ENCODE results near the gene DYRK4. TPM values are rescaled to one million over a fixed set of nuclear protein-coding genes. Genes with fewer than 3 reads are reported as not detected.

DYRK4 gene
- total and polyA plus RNA-seq, 2 of the 8 experiments (the other 6 are each of a cell fraction or from before 2014, with no cell fraction given) = 10.5 to 11.4 TPM

DNA sequence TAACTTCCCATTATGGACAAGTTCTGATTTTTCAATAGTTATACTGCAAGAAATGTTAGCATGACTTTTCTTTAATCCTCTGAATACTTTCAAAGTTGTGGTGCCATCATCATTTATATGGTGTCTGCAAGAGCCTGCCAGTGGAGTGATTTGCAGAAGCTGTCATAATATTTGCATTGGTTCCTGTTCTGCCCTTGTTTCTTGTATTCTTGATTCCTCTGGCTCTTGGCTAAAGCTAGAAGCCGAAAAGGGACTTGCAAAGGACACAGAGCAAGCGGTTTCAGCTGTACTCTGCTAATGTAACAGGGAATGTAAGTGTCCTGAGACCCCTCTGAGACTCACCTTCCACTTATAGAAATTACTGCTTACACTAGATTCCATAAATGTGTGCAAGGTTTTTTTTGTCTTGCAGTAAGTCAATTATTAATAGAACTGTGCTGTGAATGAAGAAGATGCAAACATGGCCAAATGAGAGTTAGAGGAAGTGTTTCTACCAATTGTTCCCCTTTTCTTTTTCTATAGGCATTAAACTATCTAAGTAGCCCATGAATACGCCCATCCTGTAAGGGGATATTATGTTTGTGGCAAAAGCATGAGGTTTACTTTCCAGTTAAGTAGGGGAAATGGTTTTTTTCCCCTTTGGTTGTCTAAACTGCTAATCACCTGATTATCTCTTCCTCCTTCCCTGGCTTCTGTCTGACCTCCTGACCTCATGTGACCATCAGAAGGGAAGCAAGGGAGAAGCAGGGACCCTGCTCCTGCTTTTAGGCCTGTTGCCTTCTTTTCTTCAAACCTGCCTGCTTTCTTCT is 5.3 kb downstream of the DYRK4 start:
- Histone ChIP-seq H2BK12ac (ENCODE audit: low read depth, low read length) (no peak overlapping the region), H4K8ac (ENCODE audit: extremely low read depth, insufficient read depth, low read length) (no peak overlapping the region), H4K20me1 (replicated peaks in 1 of 2; ENCODE audit: control insufficient read depth in 1 of 2, insufficient read depth in 2 of 2, low read length in 2 of 2) (no peaks in the 10 kb centered on the region), H3K9me3 (ENCODE audit: insufficient read depth in 2 of 2, low read depth in 1 of 2, low read length in 1 of 2) (no peaks in the 10 kb centered on the region), H3K36me3 (ENCODE audit: control insufficient read depth in 2 of 4, insufficient read depth in 4 of 4, low read length in 3 of 4) (no peaks in the 10 kb centered on the region), H3K79me1 (ENCODE audit: low read depth, low read length) (no peaks in the 10 kb centered on the region), H2AK5ac (ENCODE audit: low read depth, low read length) (no peak overlapping the region), H3K18ac (ENCODE audit: extremely low read depth, low read length) (no peak overlapping the region), H3K4ac (replicated peaks; ENCODE audit: insufficient read length, low read depth, low read length) (no peak overlapping the region), H2AFZ (ENCODE audit: low read length) (no peak overlapping the region), H4K91ac (replicated peaks; ENCODE audit: insufficient read length, low read length) (no peak overlapping the region), H3K14ac (ENCODE audit: insufficient read length) (no peak overlapping the region), H2BK120ac (replicated peaks; ENCODE audit: low read depth, low read length) (no peak overlapping the region), H2BK5ac (ENCODE audit: low read depth, low read length) (no peak overlapping the region), H3K4me2 (ENCODE audit: insufficient read depth in 1 of 2, low read depth in 2 of 2, low read length in 2 of 2) (no peak overlapping the region), H3K27ac (ENCODE audit: low read depth, low read length) (no peak overlapping the region), H4K5ac (ENCODE audit: insufficient read length, low read depth, low read length) (no peak overlapping the region), H2BK20ac (ENCODE audit: low read length) (no peak overlapping the region), H3K23me2 (ENCODE audit: low read depth, low read length) (peaks cover 2% of the 10 kb centered on the region; the same call in 1 of the 2 replicates), H3K4me1 (replicated peaks in 1 of 4; ENCODE audit: control insufficient read depth in 3 of 4, insufficient read depth in 4 of 4, low read length in 3 of 4) (peaks cover 0 to 4% (median 2%) of the 10 kb centered on the region in 4 experiments; a peak in 6 of 7 replicates), H3K23ac (ENCODE audit: insufficient read length) (no peak overlapping the region), H3K4me3 (ENCODE audit: extremely low read depth in 1 of 4, insufficient read depth in 2 of 4, low read depth in 3 of 4, low read length in 4 of 4) (no peak overlapping the region), H3K79me2 (ENCODE audit: control insufficient read depth in 1 of 2, insufficient read depth in 2 of 2, low read length in 2 of 2) (no peaks in the 10 kb centered on the region), H2BK15ac (ENCODE audit: low read length) (no peak overlapping the region), H3K27me3 (replicated peaks in 1 of 4; ENCODE audit: control insufficient read depth in 3 of 4, extremely low read depth in 1 of 4, insufficient read depth in 3 of 4, low read length in 3 of 4) (peaks cover 0 to 14% (median 13%) of the 10 kb centered on the region in 4 experiments; a peak in 6 of 7 replicates), H3K56ac (replicated peaks; ENCODE audit: insufficient read length, low read depth, low read length) (no peak overlapping the region), H3K9ac (replicated peaks in 1 of 4; ENCODE audit: extremely low read depth in 1 of 4, low read depth in 3 of 4, low read length in 3 of 4) (no peak overlapping the region)
- CTCF ChIA-PET (ENCODE audit: partially characterized antibody) = no interaction called here
- TF ChIP-seq POLR2AphosphoS5 (IDR thresholded peaks at IDR 0.05; ENCODE audit: low read depth, low read length) = no peak
- TF ChIP-seq SP2 (IDR thresholded peaks at IDR 0.05; ENCODE audit: low read length) = no peak
- no peak for TF ChIP-seq GTF2F1 (IDR thresholded peaks at IDR 0.05; ENCODE audit: borderline replicate concordance, low read depth, low read length)
- no peak for TF ChIP-seq GABPA (IDR thresholded peaks at IDR 0.05; ENCODE audit: borderline replicate concordance, insufficient read depth, low read length)
- no peak for TF ChIP-seq MAFK (IDR thresholded peaks at IDR 0.05; ENCODE audit: low read depth, low read length)
- no peak for TF ChIP-seq HDAC2 (IDR thresholded peaks at IDR 0.05; ENCODE audit: borderline replicate concordance in 1 of 2, low read depth in 2 of 2, low read length in 2 of 2)
- TF ChIP-seq SIRT6 (IDR thresholded peaks at IDR 0.05; ENCODE audit: low read length) = no peak
- no peak for TF ChIP-seq ASH2L (IDR thresholded peaks at IDR 0.05; ENCODE audit: low read length)
- no peak for TF ChIP-seq FOSL1 (IDR thresholded peaks at IDR 0.05; ENCODE audit: insufficient read depth, low read depth, low read length)
- TF ChIP-seq CHD2 (IDR thresholded peaks at IDR 0.05; ENCODE audit: low read length) = no peak
- TF ChIP-seq RNF2 (IDR thresholded peaks at IDR 0.05; ENCODE audit: borderline replicate concordance, low read depth, low read length, missing control alignments, poor library complexity, severe bottlenecking) = no peak
- TF ChIP-seq MAX (IDR thresholded peaks at IDR 0.05) = no peak
- no peak for FAIRE-seq
- WGBS, 2 experiments (ENCODE audit: extremely low coverage in 1 of 2, insufficient coverage in 1 of 2, insufficient read length in 1 of 2, insufficient replicate concordance in 2 of 2, low coverage in 1 of 2, low lambda C conversion rate in 2 of 2, missing lambda C conversion rate in 1 of 2) = 91% methylated on average over 3 of the region's 3 CpGs; no CpG with 5 or more reads in 1 of the 2 experiments
- DNase-seq (ENCODE audit: low read depth in 1 of 2, low spot score in 2 of 2) = no peak
- POLR2A ChIA-PET (ENCODE audit: partially characterized antibody) = no interaction called here

All from H1 (cell line).